Endodermal cell (in vitro differentiated cells): ENCODE measurements around the gene COG5. TPM values are rescaled to one million over a fixed set of nuclear protein-coding genes. Genes with fewer than 3 reads are reported as not detected.

ENCODE experiments used
- DNase-seq: peaks from one replicate; pipeline ENCODE4 v3.0.0-alpha.2; 2017
- H3K27ac ChIP-seq: 2 replicates; pipeline ENCODE4 v1.5.1; 2013; ENCODE audit warnings: mild to moderate bottlenecking, low read depth, low read length, moderate library complexity
- H3K27me3 ChIP-seq: 2 replicates; pipeline ENCODE4 v1.6.1; 2013; ENCODE audit warnings: mild to moderate bottlenecking, low read length, moderate library complexity; ENCODE audit not compliant: insufficient read depth, control insufficient read depth, poor library complexity, severe bottlenecking
- H3K36me3 ChIP-seq: 2 replicates; pipeline ENCODE4 v1.7.0; 2013; ENCODE audit warnings: mild to moderate bottlenecking, low read length, moderate library complexity; ENCODE audit not compliant: control insufficient read depth, insufficient read depth
- H3K4me1 ChIP-seq: one replicate; pipeline ENCODE4 v1.7.0; 2013; ENCODE audit warnings: low read length; ENCODE audit not compliant: control insufficient read depth, insufficient read depth
- H3K4me3 ChIP-seq: 2 replicates; pipeline ENCODE4 v1.5.1; 2013; ENCODE audit warnings: mild to moderate bottlenecking, low read length, moderate library complexity
- H3K9ac ChIP-seq: 2 replicates; pipeline ENCODE4 v1.6.1; 2013; ENCODE audit warnings: mild to moderate bottlenecking, low read length, moderate library complexity; ENCODE audit not compliant: poor library complexity, severe bottlenecking; ENCODE audit errors: extremely low read depth
- H3K9me3 ChIP-seq: 2 replicates; pipeline ENCODE4 v1.6.1; 2013; ENCODE audit warnings: mild to moderate bottlenecking, low read length, moderate library complexity; ENCODE audit not compliant: control insufficient read depth
- H3K27ac Mint-ChIP-seq: 2 replicates; pipeline ENCODE4 v1.8.0; 2020; ENCODE audit warnings: mixed read lengths
- H3K27me3 Mint-ChIP-seq: 2 replicates; pipeline ENCODE4 v1.8.0; 2021; ENCODE audit warnings: mild to moderate bottlenecking, mixed read lengths; ENCODE audit not compliant: insufficient read depth
- H3K36me3 Mint-ChIP-seq: 2 replicates; pipeline ENCODE4 v1.8.0; 2020; ENCODE audit warnings: low read depth, mixed read lengths
- H3K4me1 Mint-ChIP-seq: 2 replicates; pipeline ENCODE4 v1.8.0; 2020; ENCODE audit warnings: mixed read lengths
- H3K4me3 Mint-ChIP-seq: 2 replicates; pipeline ENCODE4 v1.8.0; 2020; ENCODE audit warnings: mild to moderate bottlenecking, moderate library complexity, mixed read lengths
- H3K9me3 Mint-ChIP-seq: 2 replicates; pipeline ENCODE4 v1.8.0; 2020; ENCODE audit warnings: mild to moderate bottlenecking, mixed read lengths
- WGBS, 2 experiments: methylation state at CpG; one replicate each; pipeline versions ENCODE4 v1.1.5 to v1.1.7; 2013; ENCODE audit warnings: missing lambda C conversion rate in 2 of 2, mixed read lengths in 1 of 2; ENCODE audit not compliant: insufficient coverage in 1 of 2, insufficient read length in 1 of 2; 5-methylcytosine and 5-hydroxymethylcytosine counted together
- total RNA-seq, 2 donors: library from RNA; stranded (reverse); fragmentation: NEBNext Ultra II Directional in 1 of 2; extraction: Animal tissue kit (Norgen Biotek cat#: 25700) in 1 of 2; gene quantifications; 2 replicates in 1 of 2; 3 replicates in 1 of 2; pipeline ENCODE4 v1.2.1, GENCODE V29; 2021
- TF ChIP-seq, protein P1 (sequence below): fragments of 200-600 bp; sonication (generic); conservative IDR thresholded peaks from 2 replicates; pipeline ENCODE4 v1.5.0; 2021; ENCODE audit warnings: antibody characterized with exemption, mild to moderate bottlenecking

COG5 gene
- total RNA-seq, 2 donors from 2014 or later: 25.5 to 34.7 TPM

DNA sequence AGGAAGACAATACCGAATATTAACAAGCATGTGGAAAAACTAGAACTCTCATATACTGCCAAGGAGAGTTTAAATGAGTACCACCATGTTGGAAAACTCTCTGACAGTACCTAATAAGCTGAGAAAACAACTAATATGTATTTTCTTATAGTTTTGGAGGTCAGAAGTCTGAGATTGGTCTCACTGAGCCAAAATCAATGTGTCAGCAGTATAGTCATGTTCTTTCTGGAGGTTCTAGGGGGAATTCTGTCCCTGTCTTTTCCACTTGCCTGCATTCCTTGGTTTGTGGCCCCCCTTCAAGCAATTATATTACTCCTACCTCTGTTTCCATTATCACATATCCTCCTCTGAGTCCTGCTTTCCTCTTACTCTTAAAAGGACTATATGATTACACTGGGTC lies 250.4 kb downstream of the COG5 start:
- H3K36me3 Mint-ChIP-seq: peaks cover 8% of the 10 kb centered on the region
- no peaks in the 10 kb centered on the region for H3K27me3 ChIP-seq
- H3K36me3 ChIP-seq: peaks cover 4% of the 10 kb centered on the region
- no peaks in the 10 kb centered on the region for H3K27me3 Mint-ChIP-seq
- H3K4me3 ChIP-seq: no peak overlapping the region
- H3K4me1 ChIP-seq: peaks cover 6% of the 10 kb centered on the region
- peaks cover 30% of the 10 kb centered on the region for H3K4me1 Mint-ChIP-seq
- no peaks in the 10 kb centered on the region for H3K9me3 Mint-ChIP-seq
- no peaks in the 10 kb centered on the region for H3K9me3 ChIP-seq
- H3K27ac Mint-ChIP-seq: no peak overlapping the region
- H3K4me3 Mint-ChIP-seq: no peak overlapping the region
- DNase-seq: no peak
- WGBS, 2 experiments: 100% methylated on average over 1 of the region's 1 CpG; no CpG with 5 or more reads in 1 of the 2 experiments
- TF ChIP-seq, protein P1, sequence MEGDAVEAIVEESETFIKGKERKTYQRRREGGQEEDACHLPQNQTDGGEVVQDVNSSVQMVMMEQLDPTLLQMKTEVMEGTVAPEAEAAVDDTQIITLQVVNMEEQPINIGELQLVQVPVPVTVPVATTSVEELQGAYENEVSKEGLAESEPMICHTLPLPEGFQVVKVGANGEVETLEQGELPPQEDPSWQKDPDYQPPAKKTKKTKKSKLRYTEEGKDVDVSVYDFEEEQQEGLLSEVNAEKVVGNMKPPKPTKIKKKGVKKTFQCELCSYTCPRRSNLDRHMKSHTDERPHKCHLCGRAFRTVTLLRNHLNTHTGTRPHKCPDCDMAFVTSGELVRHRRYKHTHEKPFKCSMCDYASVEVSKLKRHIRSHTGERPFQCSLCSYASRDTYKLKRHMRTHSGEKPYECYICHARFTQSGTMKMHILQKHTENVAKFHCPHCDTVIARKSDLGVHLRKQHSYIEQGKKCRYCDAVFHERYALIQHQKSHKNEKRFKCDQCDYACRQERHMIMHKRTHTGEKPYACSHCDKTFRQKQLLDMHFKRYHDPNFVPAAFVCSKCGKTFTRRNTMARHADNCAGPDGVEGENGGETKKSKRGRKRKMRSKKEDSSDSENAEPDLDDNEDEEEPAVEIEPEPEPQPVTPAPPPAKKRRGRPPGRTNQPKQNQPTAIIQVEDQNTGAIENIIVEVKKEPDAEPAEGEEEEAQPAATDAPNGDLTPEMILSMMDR: no peak
- no peak overlapping the region for H3K9ac ChIP-seq
- H3K27ac ChIP-seq: no peak overlapping the region

DNA sequence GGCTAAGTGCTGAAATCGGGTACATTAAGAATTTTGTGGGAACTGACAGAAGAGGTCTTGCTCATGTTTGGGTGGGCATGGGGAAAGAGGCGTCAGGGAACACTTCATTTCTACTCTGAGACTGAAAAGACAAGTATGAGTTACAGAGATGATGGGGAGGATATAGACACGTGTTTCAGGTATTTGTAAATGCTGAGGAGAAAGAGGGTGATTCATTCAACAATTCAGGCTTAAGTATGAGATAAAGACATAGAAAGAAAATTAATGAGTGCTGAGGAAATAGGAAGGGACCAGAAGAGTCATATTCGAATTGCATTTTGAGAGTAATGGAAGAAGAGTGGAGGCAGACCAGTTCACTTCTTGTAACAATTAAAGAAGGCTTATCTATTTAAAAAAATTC lies 251.3 kb downstream of the COG5 start:
- Histone ChIP-seq H3K36me3 (peaks cover 4% of the 10 kb centered on the region), H3K9me3 (no peaks in the 10 kb centered on the region), H3K4me1 (peaks cover 6% of the 10 kb centered on the region), H3K27ac (no peak overlapping the region), H3K27me3 (no peaks in the 10 kb centered on the region), H3K4me3 (no peak overlapping the region), H3K9ac (no peak overlapping the region)
- 86 to 94% methylated on average over 3 to 4 of the region's 4 CpGs for WGBS, 2 experiments
- Mint-ChIP-seq H3K9me3 (no peaks in the 10 kb centered on the region), H3K36me3 (peaks cover 8% of the 10 kb centered on the region), H3K4me3 (no peak overlapping the region), H3K27ac (no peak overlapping the region), H3K27me3 (no peaks in the 10 kb centered on the region), H3K4me1 (peaks cover 30% of the 10 kb centered on the region)
- no peak for DNase-seq
- TF ChIP-seq, protein P1: no peak

DNA sequence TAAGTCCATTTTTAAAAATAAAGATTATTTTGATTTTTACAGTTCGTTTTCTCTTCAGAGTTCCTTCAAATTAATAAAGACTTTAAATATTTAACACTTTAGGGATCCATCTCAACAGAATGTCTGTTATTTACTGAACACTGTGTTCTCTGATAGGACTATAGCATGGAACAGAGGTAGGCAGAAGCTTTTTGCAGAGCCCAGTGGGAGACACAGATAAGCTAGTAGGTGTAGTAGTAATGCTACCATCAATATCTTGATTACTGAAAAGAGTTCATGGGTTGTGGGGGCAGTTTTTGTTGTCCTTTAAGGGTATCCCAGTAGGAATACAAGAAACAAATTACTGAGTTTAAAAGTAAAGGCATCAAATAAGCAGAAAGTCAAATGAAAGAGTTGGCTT lies 254.4 kb downstream of the COG5 start:
- 88% methylated on average over 1 of the region's 1 CpG; no CpG with 5 or more reads in 1 of the 2 experiments for WGBS, 2 experiments
- Mint-ChIP-seq H3K9me3 (no peaks in the 10 kb centered on the region), H3K4me3 (no peak overlapping the region), H3K27ac (no peak overlapping the region), H3K27me3 (no peaks in the 10 kb centered on the region), H3K4me1 (peaks cover 30% of the 10 kb centered on the region), H3K36me3 (peaks cover 3% of the 10 kb centered on the region)
- TF ChIP-seq, protein P1: no peak
- no peaks in the 10 kb centered on the region for H3K9me3 ChIP-seq
- H3K9ac ChIP-seq: no peak overlapping the region
- no peak for DNase-seq
- no peak overlapping the region for H3K4me3 ChIP-seq
- H3K27me3 ChIP-seq: no peaks in the 10 kb centered on the region
- no peak overlapping the region for H3K27ac ChIP-seq
- peaks cover 4% of the 10 kb centered on the region for H3K36me3 ChIP-seq
- H3K4me1 ChIP-seq: peaks cover 6% of the 10 kb centered on the region
